Stomach (tissue), 9 donors: ENCODE data around the gene USP6NL. TPM values are rescaled to one million over a fixed set of nuclear protein-coding genes. Genes with fewer than 3 reads are reported as not detected.
A peak's percentile ranks its signal among the peaks of the same experiment; 100 is the strongest.

Experiments
- DNase-seq, 2 donors: peaks; one replicate each; pipeline versions ENCODE4 v3.0.0 to v3.0.0-alpha.2; 2013 to 2019
- H3K27ac ChIP-seq, 5 donors: fragments of 200-600 bp in 4 of 5; sonication (generic) in 4 of 5; one replicate each; pipeline ENCODE4 v1.5.1; 2013 to 2019; ENCODE audit warnings: mild to moderate bottlenecking in 1 of 5, moderate library complexity in 1 of 5
- H3K27me3 ChIP-seq, 3 donors: fragments of 200-600 bp; sonication (generic); one replicate each; pipeline ENCODE4 v1.5.1; 2017 to 2019; ENCODE audit warnings: mixed run types in 1 of 3
- H3K36me3 ChIP-seq, 4 donors: fragments of 200-600 bp; sonication (generic); 1 replicate in 3 of 4; 2 replicates in 1 of 4; pipeline ENCODE4 v1.5.1; 2016 to 2019
- H3K4me1 ChIP-seq, 4 donors: fragments of 200-600 bp; sonication (generic); one replicate each; pipeline ENCODE4 v1.5.1; 2016 to 2019
- H3K4me3 ChIP-seq, 4 donors: fragments of 200-600 bp; sonication (generic) in 3 of 4; one replicate each; pipeline ENCODE4 v1.5.1; 2016 to 2019; ENCODE audit warnings: mild to moderate bottlenecking in 1 of 4
- H3K9me3 ChIP-seq, 4 donors: fragments of 200-600 bp; sonication (generic); one replicate each; pipeline ENCODE4 v1.5.1; 2016 to 2019
- CTCF ChIP-seq, 7 experiments: fragments of 450-650 bp in 4 of 7; fragments of 200-600 bp in 3 of 7; sonication (generic) in 3 of 7; IDR thresholded peaks; one replicate each; pipeline ENCODE4 v1.5.1; 2016 to 2019; ENCODE audit warnings: antibody characterized with exemption in 7 of 7, control low read depth in 2 of 7, mild to moderate bottlenecking in 1 of 7
- EP300 ChIP-seq: sonication (generic); formaldehyde crosslinking; IDR thresholded peaks from one replicate; pipeline ENCODE4 v1.6.1; 2017; ENCODE audit warnings: antibody characterized with exemption
- POLR2A ChIP-seq, 4 donors: fragments of 450-650 bp; IDR thresholded peaks; one replicate each; pipeline ENCODE4 v1.6.1; 2016; ENCODE audit warnings: antibody characterized with exemption in 4 of 4, control low read depth in 2 of 4, mild to moderate bottlenecking in 1 of 4, moderate library complexity in 1 of 4
- POLR2AphosphoS5 ChIP-seq, 3 donors: sonication (generic); formaldehyde crosslinking; IDR thresholded peaks; one replicate each; pipeline ENCODE4 v1.6.1; 2016; ENCODE audit warnings: antibody characterized with exemption in 3 of 3
- WGBS, 5 donors: extraction: QIAGEN DNeasy Blood & Tissue Kit in 3 of 5; methylation state at CpG; one replicate each; pipeline versions ENCODE4 v1.1.5 to v1.1.7; 2013 to 2018; 5-methylcytosine and 5-hydroxymethylcytosine counted together
- intact Hi-C: fragments of 100-400 bp; cut with DNase I; formaldehyde crosslinking; loops from one replicate; pipeline ENCODE4 v1.15.1; 2023; ENCODE audit warnings: low total_unique reads
- polyA plus RNA-seq, 3 donors: library from polyadenylated mRNA; stranded (reverse); fragments of 200-250 nt; gene quantifications; one replicate each; pipeline ENCODE4 v1.2.3, GENCODE V29; 2013
- total RNA-seq, 5 donors: library from RNA; depleted of rRNA; stranded (reverse); fragments of >200 nt; gene quantifications; one replicate each; pipeline versions ENCODE4 v1.1.0 to v1.2.3, GENCODE V29; 2014 to 2016
- donor health status: healthy with polysubstance abuse.
- donor health status: Bipolar disorder and iron deficiency.
- donor health status: healthy.

Gene USP6NL
- total and polyA plus RNA-seq, 8 donors, result 4.7 to 31.5 (median 6.3) TPM

GRCh38 chr10:11603741-11604140 lies 7.7 kb downstream of the USP6NL start:
- H3K27ac ChIP-seq, result peak overlapping the region in 1 of 5 donors; percentile 25
- H3K9me3 ChIP-seq, result no peaks in the 10 kb centered on the region
- peaks cover 0 to 37% (median 26%) of the 10 kb centered on the region in 4 donors for H3K4me1 ChIP-seq
- no peaks in the 10 kb centered on the region for H3K27me3 ChIP-seq
- 56 to 80% (median 64%) methylated on average over 1 of the region's 1 CpG for WGBS, 5 donors
- no peaks in the 10 kb centered on the region for H3K36me3 ChIP-seq
- H3K4me3 ChIP-seq, result no peak overlapping the region
- DNase-seq, result no peak
- no peak for TF ChIP-seq POLR2A (IDR thresholded peaks at IDR 0.05)
- TF ChIP-seq POLR2AphosphoS5 (IDR thresholded peaks at IDR 0.05), result no peak
- TF ChIP-seq EP300, result no peak
- no peak for TF ChIP-seq CTCF (IDR thresholded peaks at IDR 0.05)
- intact Hi-C loops, result no loop called here

DNA sequence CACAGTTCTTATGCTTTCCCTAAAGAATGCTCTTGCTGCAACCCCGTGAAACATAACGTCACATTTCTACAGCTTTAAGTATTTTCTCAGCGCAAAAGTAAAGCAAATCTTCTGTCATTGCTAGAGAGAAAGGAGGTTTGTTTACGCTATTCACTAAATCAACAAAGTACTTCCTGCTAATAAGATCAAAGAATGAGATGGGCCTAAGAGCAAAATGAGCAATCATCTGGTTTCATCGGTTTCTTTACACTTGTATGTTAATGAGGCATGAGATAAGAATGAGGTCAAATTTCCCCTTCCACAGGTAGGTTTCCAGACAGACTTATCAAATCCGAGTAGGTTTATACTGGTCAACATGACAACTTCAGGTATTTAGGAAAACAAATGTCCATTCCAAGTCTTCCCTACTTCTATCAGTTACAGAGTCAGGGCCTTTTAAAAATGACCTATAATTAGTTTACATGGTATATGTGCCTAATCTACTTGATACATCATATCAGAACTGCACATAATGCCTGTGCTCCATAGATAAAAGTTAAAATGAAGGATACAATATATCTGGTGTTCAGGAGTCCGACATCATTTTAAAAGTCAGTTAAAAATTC lies 8.4 kb downstream of the USP6NL start:
- WGBS, 5 donors, result 24 to 54% (median 33%) methylated on average over 7 of the region's 7 CpGs
- intact Hi-C loops, result no loop called here

GRCh38 chr10:11602358-11602757 lies 9.1 kb downstream of the USP6NL start:
- Histone ChIP-seq H3K4me3 (no peak overlapping the region), H3K36me3 (no peaks in the 10 kb centered on the region), H3K27ac (peak overlapping the region in 1 of 5 donors; percentile 25), H3K4me1 (peaks cover 0 to 27% (median 20%) of the 10 kb centered on the region in 4 donors), H3K27me3 (no peaks in the 10 kb centered on the region), H3K9me3 (no peaks in the 10 kb centered on the region)
- no peak for TF ChIP-seq POLR2AphosphoS5 (IDR thresholded peaks at IDR 0.05)
- no peak for TF ChIP-seq POLR2A (IDR thresholded peaks at IDR 0.05)
- TF ChIP-seq EP300, result no peak
- no peak for TF ChIP-seq CTCF (IDR thresholded peaks at IDR 0.05)
- intact Hi-C loops, result no loop called here
- no peak for DNase-seq
- WGBS, 5 donors, result 56 to 69% (median 60%) methylated on average over 7 of the region's 7 CpGs

More for the DNA sequence above, 8.4 kb downstream of the USP6NL start:
- H3K27ac ChIP-seq, result peak overlapping the region in 1 of 5 donors; percentile 25
- DNase-seq, result peak in 1 of 2 donors; percentile 52
- peaks cover 0 to 31% (median 23%) of the 10 kb centered on the region in 4 donors for H3K4me1 ChIP-seq
- no peaks in the 10 kb centered on the region for H3K9me3 ChIP-seq
- no peaks in the 10 kb centered on the region for H3K36me3 ChIP-seq
- no peaks in the 10 kb centered on the region for H3K27me3 ChIP-seq
- no peak for TF ChIP-seq EP300
- peak in 1 of 3 donors; percentile 49 for TF ChIP-seq POLR2AphosphoS5 (IDR thresholded peaks at IDR 0.05)
- TF ChIP-seq POLR2A (IDR thresholded peaks at IDR 0.05), result no peak
- no peak for TF ChIP-seq CTCF (IDR thresholded peaks at IDR 0.05)
- H3K4me3 ChIP-seq, result no peak overlapping the region

DNA sequence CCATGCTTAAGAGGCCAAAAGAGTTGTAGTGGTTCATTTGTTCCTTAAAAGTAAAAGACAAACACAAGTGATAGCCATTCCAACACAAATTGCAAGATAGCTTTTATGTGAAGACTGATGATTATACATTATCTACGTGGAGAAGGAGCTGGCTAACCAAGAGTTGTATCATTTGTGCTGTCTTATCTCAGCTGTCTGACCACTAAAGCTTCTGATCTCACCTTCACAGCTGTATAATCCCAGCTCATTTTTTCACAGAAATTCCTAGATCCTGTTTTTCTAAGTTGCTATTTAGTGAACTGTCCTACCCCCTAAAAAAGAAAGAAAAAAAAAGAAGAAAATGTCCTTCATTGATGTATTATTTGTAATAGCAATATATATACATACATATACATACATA lies 9.8 kb downstream of the USP6NL start:
- no peak for DNase-seq
- H3K9me3 ChIP-seq, result no peaks in the 10 kb centered on the region
- TF ChIP-seq EP300 (no peak), POLR2A (IDR thresholded peaks at IDR 0.05) (no peak), POLR2AphosphoS5 (IDR thresholded peaks at IDR 0.05) (no peak), CTCF (IDR thresholded peaks at IDR 0.05) (no peak)
- H3K36me3 ChIP-seq, result no peaks in the 10 kb centered on the region
- WGBS, 5 donors, result 44 to 74% (median 59%) methylated on average over 1 of the region's 1 CpG
- intact Hi-C loops, result no loop called here
- H3K4me3 ChIP-seq, result no peak overlapping the region
- no peak overlapping the region for H3K27ac ChIP-seq
- H3K4me1 ChIP-seq, result peaks cover 0 to 27% (median 19%) of the 10 kb centered on the region in 4 donors
- H3K27me3 ChIP-seq, result no peaks in the 10 kb centered on the region
